B cell (primary cell): ENCODE measurements around the gene IFNA6. TPM values are rescaled to one million over a fixed set of nuclear protein-coding genes. Genes with fewer than 3 reads are reported as not detected.

ENCODE experiments used
- ATAC-seq: fragments of 200-7000 bp; cut with Tn5 transposase; one replicate; pipeline ENCODE4 v1.10.0; 2021; ENCODE audit warnings: low read depth, mild to moderate bottlenecking, moderate number of reproducible peaks, moderate library complexity
- CTCF ChIA-PET: fragments of 350-600 bp; sonication (Branson Sonifier 250); formaldehyde crosslinking; loops from one replicate; lab custom pipeline; 2021; ENCODE audit warnings: antibody characterized with exemption, inconsistent platforms; lab: Charles Lee
- POLR2A ChIA-PET: fragments of 350-600 bp; sonication (Branson Sonifier 250); formaldehyde crosslinking; loops from one replicate; lab custom pipeline; 2021; ENCODE audit warnings: antibody characterized with exemption; lab: Charles Lee
- DNase-seq: peaks from one replicate; pipeline ENCODE4 v3.0.0; 2013
- H2AFZ ChIP-seq: 2 replicates; pipeline ENCODE4 v1.6.1; 2012; ENCODE audit warnings: mild to moderate bottlenecking, low read depth, low read length; ENCODE audit not compliant: insufficient read depth, poor library complexity, severe bottlenecking
- H3K27ac ChIP-seq, 2 donors: 1 replicate in 1 of 2; 2 replicates in 1 of 2; pipeline ENCODE4 v1.5.1; 2012 to 2013; ENCODE audit warnings: low read length in 2 of 2, mild to moderate bottlenecking in 2 of 2, moderate library complexity in 1 of 2
- H3K27me3 ChIP-seq, 4 experiments: fragments of 200-600 bp in 1 of 4; sonication (generic) in 1 of 4; replicated peaks in 1 of 4; 1 replicate in 2 of 4; 2 replicates in 2 of 4; pipeline versions ENCODE4 v1.6.1 to v1.7.0; 2013 to 2016; ENCODE audit warnings: low read length in 3 of 4, mild to moderate bottlenecking in 2 of 4, mixed read lengths in 1 of 4, moderate library complexity in 1 of 4; ENCODE audit not compliant: insufficient read depth in 4 of 4, control insufficient read depth in 3 of 4; ENCODE audit errors: control extremely low read depth in 1 of 4
- H3K36me3 ChIP-seq, 2 experiments: replicated peaks in 1 of 2; 1 replicate in 1 of 2; 2 replicates in 1 of 2; pipeline versions ENCODE4 v1.6.1 to v1.7.1; 2013; ENCODE audit warnings: low read length in 1 of 2; ENCODE audit not compliant: insufficient read depth in 2 of 2, control insufficient read depth in 1 of 2; ENCODE audit errors: control extremely low read depth in 1 of 2, extremely low read depth in 1 of 2
- H3K4me1 ChIP-seq, 2 donors: fragments of 200-600 bp in 1 of 2; sonication (generic) in 1 of 2; 1 replicate in 1 of 2; 2 replicates in 1 of 2; pipeline versions ENCODE4 v1.5.1 to v1.6.1; 2013 to 2017; ENCODE audit warnings: low read length in 2 of 2; ENCODE audit not compliant: control insufficient read depth in 2 of 2, insufficient read depth in 2 of 2
- H3K4me2 ChIP-seq: replicated peaks from 2 replicates; pipeline ENCODE3; 2012; ENCODE audit warnings: mild to moderate bottlenecking, low read depth, low read length; ENCODE audit not compliant: poor library complexity, severe bottlenecking
- H3K4me3 ChIP-seq, 5 experiments: fragments of 200-600 bp in 1 of 5; sonication (generic) in 1 of 5; 1 replicate in 3 of 5; 2 replicates in 2 of 5; pipeline versions ENCODE4 v1.5.1 to v1.7.0; 2011 to 2016; ENCODE audit warnings: low read length in 4 of 5, mild to moderate bottlenecking in 4 of 5, low read depth in 2 of 5, control low read depth in 1 of 5, moderate library complexity in 1 of 5; ENCODE audit not compliant: insufficient read depth in 1 of 5; ENCODE audit errors: control extremely low read depth in 1 of 5, extremely low read depth in 1 of 5
- H3K79me2 ChIP-seq: fragments of 200-600 bp; sonication (generic); one replicate; pipeline ENCODE4 v1.6.0; 2016; ENCODE audit warnings: low read length; ENCODE audit not compliant: control insufficient read depth, insufficient read depth
- H3K9ac ChIP-seq: fragments of 200-600 bp; sonication (generic); 2 replicates; pipeline ENCODE4 v1.6.1; 2017; ENCODE audit warnings: mild to moderate bottlenecking, low read length, moderate library complexity
- H3K9me3 ChIP-seq, 3 donors: one replicate each; pipeline versions ENCODE4 v1.6.1 to v1.7.1; 2013; ENCODE audit warnings: low read length in 2 of 3; ENCODE audit not compliant: control insufficient read depth in 2 of 3, insufficient read depth in 1 of 3; ENCODE audit errors: control extremely low read depth in 1 of 3
- H4K20me1 ChIP-seq: 2 replicates; pipeline ENCODE4 v1.6.0; 2012; ENCODE audit warnings: mild to moderate bottlenecking, low read length; ENCODE audit not compliant: insufficient read depth, control insufficient read depth, poor library complexity, severe bottlenecking
- H3K27ac Mint-ChIP-seq: one replicate; pipeline ENCODE4 v1.8.0; 2021; ENCODE audit warnings: mixed read lengths
- H3K27me3 Mint-ChIP-seq: one replicate; pipeline ENCODE4 v1.8.0; 2021; ENCODE audit warnings: mixed read lengths
- H3K4me1 Mint-ChIP-seq: one replicate; pipeline ENCODE4 v1.8.0; 2021; ENCODE audit warnings: mixed read lengths
- H3K4me3 Mint-ChIP-seq: one replicate; pipeline ENCODE4 v1.8.0; 2021; ENCODE audit warnings: mixed read lengths
- H3K9me3 Mint-ChIP-seq: one replicate; pipeline ENCODE4 v1.8.0; 2022; ENCODE audit warnings: mixed read lengths; ENCODE audit not compliant: insufficient read depth
- EZH2 ChIP-seq: IDR thresholded peaks from 2 replicates; pipeline ENCODE4 v1.6.1; 2012; ENCODE audit warnings: borderline replicate concordance, low read depth, mild to moderate bottlenecking, moderate library complexity, low read length; ENCODE audit not compliant: insufficient read depth, poor library complexity, severe bottlenecking
- WGBS: methylation state at CpG from one replicate; pipeline ENCODE4 v1.1.5; 2013; ENCODE audit warnings: missing lambda C conversion rate; ENCODE audit not compliant: insufficient coverage; 5-methylcytosine and 5-hydroxymethylcytosine counted together
- intact Hi-C: fragments of 100-400 bp; cut with micrococcal nuclease; formaldehyde crosslinking; loops from one replicate; pipeline ENCODE4 v1.10.0; 2022
- polyA plus RNA-seq: library from polyadenylated mRNA; depleted of rRNA; stranded (reverse); fragments of >200 nt; gene quantifications from 2 replicates; pipeline ENCODE4 v1.2.3, GENCODE V29; 2012
- total RNA-seq, 2 donors: library from RNA; stranded (reverse); fragments of 120-200 nt in 1 of 2; gene quantifications; 1 replicate in 1 of 2; 2 replicates in 1 of 2; pipeline versions ENCODE4 v1.2.3 to v1.2.4, GENCODE V29; 2013 to 2022
- TF ChIP-seq, protein P1 (sequence below): fragments of 200-600 bp; IDR thresholded peaks from one replicate; pipeline ENCODE4 v1.8.0; 2022; ENCODE audit warnings: antibody characterized with exemption, mild to moderate bottlenecking

The IFNA6 gene
- total and polyA plus RNA-seq, 2 donors (not counting 1 experiment from before 2014, with no cell fraction given): not detected

DNA sequence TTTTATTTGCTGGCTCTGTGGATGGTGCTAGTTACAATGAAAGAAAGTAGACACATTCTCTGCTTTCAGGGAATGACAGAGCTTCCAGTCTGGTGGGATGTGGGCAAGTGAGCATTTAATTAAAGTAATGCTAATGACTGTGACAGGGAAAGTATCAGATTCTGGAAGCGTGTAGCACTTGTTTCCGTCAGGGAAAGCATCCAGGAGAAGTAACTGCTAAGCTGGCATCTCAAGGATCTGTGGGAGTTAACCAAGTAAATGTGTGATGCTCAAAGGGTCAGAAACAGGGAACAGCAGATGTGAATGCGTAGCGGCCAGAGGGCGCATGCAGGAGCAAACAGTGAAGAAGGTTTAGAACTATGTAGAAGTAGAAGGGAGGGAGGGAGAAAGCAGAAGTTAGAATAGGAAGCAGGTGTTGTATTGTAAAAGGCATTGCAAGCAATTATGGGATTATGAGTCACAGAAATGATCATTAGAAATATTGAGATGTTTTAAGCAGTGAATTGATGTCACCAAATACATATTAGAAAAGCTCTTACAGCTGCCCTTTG is 27.7 kb downstream of the IFNA6 start:
- 80% methylated on average over 5 of the region's 5 CpGs for WGBS
- H4K20me1 ChIP-seq: peaks cover 18% of the 10 kb centered on the region
- peaks cover 0 to 11% of the 10 kb centered on the region in 2 experiments for H3K36me3 ChIP-seq
- H3K4me3 ChIP-seq: no peak overlapping the region
- H3K9me3 ChIP-seq: no peaks in the 10 kb centered on the region
- H3K4me2 ChIP-seq: no peak overlapping the region
- H3K27ac ChIP-seq: no peak overlapping the region
- no peak overlapping the region for H3K9ac ChIP-seq
- no peaks in the 10 kb centered on the region for H3K27me3 Mint-ChIP-seq
- H3K4me1 ChIP-seq: no peaks in the 10 kb centered on the region
- intact Hi-C loops: no loop called here
- ATAC-seq (no peak), DNase-seq (no peak)
- H2AFZ ChIP-seq: no peak overlapping the region
- H3K4me3 Mint-ChIP-seq: no peak overlapping the region
- peaks cover 9% of the 10 kb centered on the region for H3K4me1 Mint-ChIP-seq
- peaks cover 5% of the 10 kb centered on the region for H3K79me2 ChIP-seq
- ChIA-PET POLR2A (no interaction called here), CTCF (interaction anchor here (0.6 to 10.2 kb wide), 8 partner anchors 10 to 468 kb away, joined by 3 to 159 read pairs (median 4); no protein-coding TSS in a partner anchor)
- TF ChIP-seq, protein P1, sequence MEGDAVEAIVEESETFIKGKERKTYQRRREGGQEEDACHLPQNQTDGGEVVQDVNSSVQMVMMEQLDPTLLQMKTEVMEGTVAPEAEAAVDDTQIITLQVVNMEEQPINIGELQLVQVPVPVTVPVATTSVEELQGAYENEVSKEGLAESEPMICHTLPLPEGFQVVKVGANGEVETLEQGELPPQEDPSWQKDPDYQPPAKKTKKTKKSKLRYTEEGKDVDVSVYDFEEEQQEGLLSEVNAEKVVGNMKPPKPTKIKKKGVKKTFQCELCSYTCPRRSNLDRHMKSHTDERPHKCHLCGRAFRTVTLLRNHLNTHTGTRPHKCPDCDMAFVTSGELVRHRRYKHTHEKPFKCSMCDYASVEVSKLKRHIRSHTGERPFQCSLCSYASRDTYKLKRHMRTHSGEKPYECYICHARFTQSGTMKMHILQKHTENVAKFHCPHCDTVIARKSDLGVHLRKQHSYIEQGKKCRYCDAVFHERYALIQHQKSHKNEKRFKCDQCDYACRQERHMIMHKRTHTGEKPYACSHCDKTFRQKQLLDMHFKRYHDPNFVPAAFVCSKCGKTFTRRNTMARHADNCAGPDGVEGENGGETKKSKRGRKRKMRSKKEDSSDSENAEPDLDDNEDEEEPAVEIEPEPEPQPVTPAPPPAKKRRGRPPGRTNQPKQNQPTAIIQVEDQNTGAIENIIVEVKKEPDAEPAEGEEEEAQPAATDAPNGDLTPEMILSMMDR: no peak
- no peak for TF ChIP-seq EZH2
- H3K9me3 Mint-ChIP-seq: no peaks in the 10 kb centered on the region
- H3K27me3 ChIP-seq: no peaks in the 10 kb centered on the region
- H3K27ac Mint-ChIP-seq: no peak overlapping the region

DNA sequence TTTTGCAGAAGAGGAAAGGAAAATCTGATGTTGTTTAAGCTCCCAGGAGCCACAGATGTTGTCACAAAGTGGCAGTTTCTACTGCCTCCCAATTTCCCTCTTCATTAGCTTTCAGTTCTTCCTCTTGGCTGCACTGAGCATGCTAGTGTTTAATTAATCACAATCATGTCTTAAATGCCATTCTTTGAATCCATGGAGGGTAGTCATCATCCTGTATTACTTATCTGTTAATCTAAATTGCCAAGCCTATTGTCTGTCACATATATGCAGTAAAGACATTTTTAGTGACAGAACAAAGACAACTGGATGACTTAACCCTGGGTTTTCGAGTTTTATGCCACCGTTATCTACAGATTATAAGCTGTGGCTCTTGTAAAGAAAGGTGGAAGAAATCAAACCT is 30.2 kb downstream of the IFNA6 start:
- peaks cover 4% of the 10 kb centered on the region for H3K4me1 Mint-ChIP-seq
- Histone ChIP-seq H3K27ac (no peak overlapping the region), H3K9me3 (no peaks in the 10 kb centered on the region), H3K9ac (no peak overlapping the region), H3K4me2 (no peak overlapping the region), H3K27me3 (no peaks in the 10 kb centered on the region), H4K20me1 (no peaks in the 10 kb centered on the region), H3K36me3 (peaks cover 0 to 11% of the 10 kb centered on the region in 2 experiments), H3K4me1 (no peaks in the 10 kb centered on the region), H3K4me3 (no peak overlapping the region), H2AFZ (no peak overlapping the region), H3K79me2 (no peaks in the 10 kb centered on the region)
- no peaks in the 10 kb centered on the region for H3K9me3 Mint-ChIP-seq
- no peak overlapping the region for H3K27ac Mint-ChIP-seq
- CTCF ChIA-PET: interaction anchor here (0.9 to 10.2 kb wide), 4 partner anchors 11 to 389 kb away, joined by 3 to 92 read pairs (median 4); no protein-coding TSS in a partner anchor
- intact Hi-C loops: loop anchor here (2.0 kb wide), 1 partner anchor 14 kb away; the partner anchor contains the start of gene KLHL9
- no peak for DNase-seq
- no peaks in the 10 kb centered on the region for H3K27me3 Mint-ChIP-seq
- no peak overlapping the region for H3K4me3 Mint-ChIP-seq
- POLR2A ChIA-PET: no interaction called here
- WGBS: 92% methylated on average over 2 of the region's 2 CpGs
- TF ChIP-seq, protein P1: no peak
- TF ChIP-seq EZH2: no peak
- no peak for ATAC-seq
